Testis (tissue), 2 donors: Measurements from ENCODE around the gene TNRC6B.

Source experiments
- CTCF ChIP-seq, 3 experiments: fragments of 450-650 bp in 2 of 3; fragments of 200-600 bp in 1 of 3; sonication (generic) in 1 of 3; IDR thresholded peaks; one replicate each; pipeline ENCODE4 v1.5.1; 2016 to 2019; ENCODE audit warnings: antibody characterized with exemption in 3 of 3, mild to moderate bottlenecking in 2 of 3, moderate library complexity in 1 of 3
- POLR2A ChIP-seq: fragments of 450-650 bp; IDR thresholded peaks from one replicate; pipeline ENCODE4 v1.6.1; 2017; ENCODE audit warnings: antibody characterized with exemption, mild to moderate bottlenecking, moderate library complexity

- TF ChIP-seq CTCF (IDR thresholded peaks at IDR 0.05), result no peak
- TF ChIP-seq POLR2A, result no peak
These were observed 104.0 kb downstream of the TNRC6B start for GRCh38 chr22:40281717-40282116.
